ENCODE data around the gene EVI5L.

EVI5L gene

DNA sequence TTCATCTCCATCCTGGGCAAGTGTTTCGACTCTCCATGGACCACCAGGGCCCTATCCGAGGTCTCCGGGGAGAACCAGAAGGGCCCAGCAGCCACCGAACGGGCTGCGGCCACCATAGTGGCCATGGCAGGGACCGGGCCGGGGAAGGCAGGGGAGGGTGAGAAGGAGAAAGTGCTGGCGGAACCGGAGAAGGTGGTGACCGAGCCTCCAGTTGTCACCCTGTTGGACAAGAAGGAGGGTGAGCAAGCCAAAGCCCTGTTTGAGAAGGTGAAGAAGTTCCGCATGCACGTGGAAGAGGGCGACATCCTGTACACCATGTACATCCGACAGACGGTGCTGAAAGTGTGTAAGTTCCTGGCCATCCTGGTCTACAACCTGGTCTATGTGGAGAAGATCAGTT lies 68.9 kb downstream of the EVI5L start:
- DNase-seq (ENCODE audit: low spot score): no peak

DNA sequence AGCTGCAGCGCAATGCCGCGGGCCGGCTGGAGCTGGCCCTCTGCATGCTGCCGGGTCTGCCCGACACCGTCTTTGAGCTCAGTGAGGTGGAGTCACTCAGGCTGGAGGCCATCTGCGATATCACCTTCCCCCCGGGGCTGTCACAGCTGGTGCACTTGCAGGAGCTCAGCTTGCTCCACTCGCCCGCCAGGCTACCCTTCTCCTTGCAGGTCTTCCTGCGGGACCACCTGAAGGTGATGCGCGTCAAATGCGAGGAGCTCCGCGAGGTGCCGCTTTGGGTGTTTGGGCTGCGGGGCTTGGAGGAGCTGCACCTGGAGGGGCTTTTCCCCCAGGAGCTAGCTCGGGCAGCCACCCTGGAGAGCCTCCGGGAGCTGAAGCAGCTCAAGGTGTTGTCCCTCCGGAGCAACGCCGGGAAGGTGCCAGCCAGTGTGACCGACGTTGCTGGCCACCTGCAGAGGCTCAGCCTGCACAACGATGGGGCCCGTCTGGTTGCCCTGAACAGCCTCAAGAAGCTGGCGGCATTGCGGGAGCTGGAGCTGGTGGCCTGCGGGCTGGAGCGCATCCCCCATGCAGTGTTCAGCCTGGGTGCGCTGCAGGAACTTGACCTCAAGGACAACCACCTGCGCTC lies 69.8 kb downstream of the EVI5L start:
- DNase-seq (ENCODE audit: low spot score): no peak

DNA sequence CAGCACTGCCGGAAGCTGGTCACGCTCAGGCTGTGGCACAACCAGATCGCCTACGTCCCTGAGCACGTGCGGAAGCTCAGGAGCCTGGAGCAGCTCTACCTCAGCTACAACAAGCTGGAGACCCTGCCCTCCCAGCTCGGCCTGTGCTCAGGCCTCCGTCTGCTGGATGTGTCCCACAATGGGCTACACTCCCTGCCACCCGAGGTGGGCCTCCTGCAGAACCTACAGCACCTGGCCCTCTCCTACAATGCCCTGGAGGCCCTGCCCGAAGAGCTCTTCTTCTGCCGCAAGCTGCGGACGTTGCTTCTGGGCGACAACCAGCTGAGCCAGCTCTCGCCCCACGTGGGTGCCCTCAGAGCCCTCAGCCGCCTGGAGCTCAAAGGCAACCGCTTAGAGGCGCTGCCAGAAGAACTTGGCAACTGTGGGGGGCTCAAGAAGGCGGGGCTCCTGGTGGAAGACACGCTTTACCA lies 70.4 kb downstream of the EVI5L start:
- no peak for DNase-seq (ENCODE audit: low spot score)

- DNase-seq (ENCODE audit: low spot score): no peak
Observed at GRCh38 chr19:7900931-7901330, 70.9 kb downstream of the EVI5L start.

- no peak for DNase-seq (ENCODE audit: low spot score)
Observed at GRCh38 chr19:7901337-7901736, 71.3 kb downstream of the EVI5L start.

- no peak for DNase-seq (ENCODE audit: low spot score)
Observed at GRCh38 chr19:7902796-7903243, 72.8 kb downstream of the EVI5L start.

DNA sequence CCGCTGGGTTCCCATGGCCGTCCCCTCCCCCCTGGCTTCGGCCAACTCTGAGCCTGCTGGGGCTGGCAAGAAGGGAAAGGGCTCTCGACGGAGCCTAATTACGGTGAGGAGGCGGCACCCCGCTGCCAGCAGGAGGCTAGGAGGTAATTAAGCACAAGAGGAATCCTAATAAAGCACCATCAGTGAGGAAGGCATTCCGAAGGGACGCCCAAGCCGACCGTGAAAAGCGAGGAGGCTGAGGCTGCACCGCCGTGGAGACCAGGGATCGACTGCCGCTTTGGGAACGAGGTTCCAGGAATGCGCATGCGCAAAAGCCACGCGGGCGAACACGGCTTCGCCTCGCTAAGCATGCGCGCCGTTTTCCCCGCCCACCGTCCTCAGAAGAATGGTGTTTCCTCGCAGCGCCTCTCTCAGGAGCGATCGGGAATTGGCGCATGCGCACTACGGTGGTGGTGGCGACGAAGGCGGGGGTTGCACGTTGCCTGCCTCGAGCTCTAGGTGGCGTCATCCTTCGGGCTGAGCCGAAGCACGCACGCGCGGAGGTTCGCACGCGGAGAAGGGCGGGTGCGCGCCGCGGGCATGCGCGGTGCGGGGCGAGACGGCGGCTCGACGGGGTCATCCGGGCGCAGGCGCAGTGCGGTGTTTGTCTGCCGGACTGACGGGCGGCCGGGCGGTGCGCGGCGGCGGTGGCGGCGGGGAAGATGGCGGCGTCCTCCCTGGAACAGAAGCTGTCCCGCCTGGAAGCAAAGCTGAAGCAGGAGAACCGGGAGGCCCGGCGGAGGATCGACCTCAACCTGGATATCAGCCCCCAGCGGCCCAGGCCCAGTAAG lies 73.4 kb downstream of the EVI5L start, which contains the start of gene MAP2K7:
MAP2K7 (plus strand) TSS at position 634 of the 830 bp plus-strand sequence; CDS start at position 702, 68 bp downstream.
- DNase-seq (ENCODE audit: low spot score): peak; percentile 99

- peak; percentile 55 for DNase-seq (ENCODE audit: low spot score)
Observed at GRCh38 chr19:7904074-7905020, 74.3 kb downstream of the EVI5L start.

DNA sequence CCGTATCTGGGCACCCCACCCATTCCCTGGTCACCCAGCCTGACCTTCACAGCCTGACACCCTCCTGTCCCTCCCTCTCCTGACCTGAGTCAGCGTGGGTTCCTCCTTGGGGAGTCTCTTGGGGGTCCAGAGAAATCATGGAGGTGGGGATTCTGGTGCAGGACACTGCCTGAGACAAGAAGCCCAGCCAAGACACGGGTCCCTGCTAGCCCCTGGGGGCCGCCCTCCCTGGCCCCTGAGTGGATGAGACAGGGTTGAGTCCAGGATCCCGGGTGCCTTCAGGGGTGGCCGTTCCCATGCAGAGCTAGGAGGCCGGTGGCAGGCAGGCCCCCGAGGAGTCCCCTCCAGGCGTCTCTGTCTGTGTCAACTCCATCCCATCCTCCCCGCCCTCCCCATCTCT lies 75.2 kb downstream of the EVI5L start:
- DNase-seq (ENCODE audit: low spot score): no peak

GRCh38 chr19:7905859-7906258 lies 75.8 kb downstream of the EVI5L start:
- DNase-seq (ENCODE audit: low spot score): no peak

DNA sequence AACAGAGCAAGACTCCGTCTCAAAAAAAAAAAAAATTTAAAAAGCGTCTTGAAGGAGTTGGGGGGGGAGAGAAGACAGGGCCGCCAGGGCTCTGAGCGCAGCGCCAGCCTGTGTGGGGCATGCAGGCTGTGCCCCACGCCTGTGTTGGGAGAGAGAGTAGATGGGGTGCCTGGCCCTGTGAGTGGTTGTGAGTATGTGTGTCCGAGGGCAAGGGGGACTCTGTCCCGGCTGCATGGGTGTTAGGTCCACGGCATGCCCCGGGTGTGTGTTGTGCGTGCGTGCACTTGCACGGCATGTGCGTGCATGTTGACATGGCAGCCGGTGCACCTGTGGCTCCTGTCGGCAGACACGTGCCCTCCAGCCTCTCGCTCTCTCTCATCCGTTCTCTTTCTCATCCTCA lies 77.1 kb downstream of the EVI5L start:
- DNase-seq (ENCODE audit: low spot score): no peak

DNA sequence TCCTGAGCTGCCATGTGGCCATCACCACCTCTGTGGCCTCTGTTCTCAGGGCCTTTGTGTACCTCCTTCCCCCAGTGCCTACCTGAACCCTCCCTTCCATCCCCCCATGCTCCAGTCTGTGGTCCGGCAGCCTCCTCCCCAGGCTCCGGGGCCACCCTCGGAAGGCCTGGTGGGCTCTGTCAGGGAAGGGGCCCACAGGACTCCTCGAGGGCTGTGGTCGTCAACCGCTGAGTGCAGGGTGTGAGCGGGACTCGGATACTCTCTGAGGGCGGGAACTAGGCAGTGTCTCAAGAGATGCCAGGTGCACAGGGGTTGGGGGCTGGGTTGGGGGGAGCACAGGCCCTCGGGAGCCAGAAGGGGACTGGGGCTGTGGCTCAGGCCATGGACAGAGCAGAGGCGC lies 77.5 kb downstream of the EVI5L start:
- DNase-seq (ENCODE audit: low spot score): no peak

DNA sequence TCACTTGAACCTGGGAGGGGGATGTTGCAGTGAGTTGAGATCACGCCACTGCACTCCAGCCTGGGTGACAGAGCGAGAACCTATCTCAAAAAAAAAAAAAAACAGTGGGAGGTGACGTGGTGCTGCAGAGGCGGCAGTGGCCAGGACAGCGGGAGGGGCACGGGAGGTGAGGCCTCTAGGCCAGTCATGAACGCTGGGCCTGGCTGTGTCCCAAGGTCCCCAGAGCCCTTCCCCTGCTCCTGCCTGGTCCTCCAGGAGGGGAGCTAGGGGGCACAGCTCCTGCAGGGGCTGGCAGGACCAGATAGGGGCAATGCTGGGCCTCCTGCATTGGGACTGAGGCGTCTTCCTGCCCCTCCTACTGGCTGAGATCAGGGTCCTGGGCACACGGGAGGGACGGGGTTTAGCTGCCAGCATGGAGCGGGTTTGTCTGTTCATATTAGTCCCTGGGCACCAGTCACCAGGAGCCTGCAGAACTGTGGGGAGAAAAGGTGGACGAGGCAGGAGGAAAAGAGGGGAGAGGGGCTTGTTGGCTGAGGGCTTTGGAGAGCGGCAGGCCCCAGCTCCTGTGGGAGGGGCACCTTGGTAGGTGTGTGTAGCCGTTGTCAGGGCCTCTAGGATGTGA lies 78.2 kb downstream of the EVI5L start:
- no peak for DNase-seq (ENCODE audit: low spot score)

DNA sequence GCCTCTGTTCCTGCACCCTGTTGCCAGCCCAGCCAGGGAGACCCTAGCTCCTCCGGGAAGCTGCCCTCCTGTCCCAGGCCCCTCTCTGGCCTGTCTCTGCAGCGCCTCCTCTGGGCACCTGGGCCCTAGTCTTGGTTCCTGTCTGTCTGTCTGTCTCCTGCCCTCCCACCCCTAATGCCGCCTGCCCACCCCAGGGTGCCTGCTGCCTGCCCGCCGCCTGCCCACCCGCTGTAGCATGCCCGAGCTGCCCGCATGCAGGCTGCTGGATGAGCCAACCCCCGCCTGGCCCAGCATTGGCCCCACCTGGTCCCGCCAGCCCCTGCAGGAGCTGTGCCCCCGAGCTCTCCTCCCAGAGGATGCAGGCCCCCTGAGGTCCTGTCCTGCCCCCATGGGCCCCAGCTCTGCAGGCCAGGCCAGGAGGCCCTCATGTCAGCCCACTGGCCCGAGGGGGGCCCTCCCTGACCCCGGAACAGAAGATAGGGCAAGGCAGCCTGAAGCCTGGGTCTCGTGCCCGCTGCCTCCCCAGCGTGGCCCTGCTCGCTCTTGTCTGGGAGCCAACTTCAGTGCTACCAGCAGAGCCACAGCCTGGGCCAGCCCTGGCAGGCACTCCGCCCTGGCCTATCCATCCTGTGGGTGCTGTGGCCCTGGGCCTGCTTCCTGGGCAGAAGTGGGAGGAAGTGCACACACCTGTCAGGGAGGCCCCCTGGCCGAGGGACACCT lies 78.9 kb downstream of the EVI5L start:
- DNase-seq (ENCODE audit: low spot score): no peak

GRCh38 chr19:7909471-7910067 lies 79.6 kb downstream of the EVI5L start:
- DNase-seq (ENCODE audit: low spot score): no peak

DNA sequence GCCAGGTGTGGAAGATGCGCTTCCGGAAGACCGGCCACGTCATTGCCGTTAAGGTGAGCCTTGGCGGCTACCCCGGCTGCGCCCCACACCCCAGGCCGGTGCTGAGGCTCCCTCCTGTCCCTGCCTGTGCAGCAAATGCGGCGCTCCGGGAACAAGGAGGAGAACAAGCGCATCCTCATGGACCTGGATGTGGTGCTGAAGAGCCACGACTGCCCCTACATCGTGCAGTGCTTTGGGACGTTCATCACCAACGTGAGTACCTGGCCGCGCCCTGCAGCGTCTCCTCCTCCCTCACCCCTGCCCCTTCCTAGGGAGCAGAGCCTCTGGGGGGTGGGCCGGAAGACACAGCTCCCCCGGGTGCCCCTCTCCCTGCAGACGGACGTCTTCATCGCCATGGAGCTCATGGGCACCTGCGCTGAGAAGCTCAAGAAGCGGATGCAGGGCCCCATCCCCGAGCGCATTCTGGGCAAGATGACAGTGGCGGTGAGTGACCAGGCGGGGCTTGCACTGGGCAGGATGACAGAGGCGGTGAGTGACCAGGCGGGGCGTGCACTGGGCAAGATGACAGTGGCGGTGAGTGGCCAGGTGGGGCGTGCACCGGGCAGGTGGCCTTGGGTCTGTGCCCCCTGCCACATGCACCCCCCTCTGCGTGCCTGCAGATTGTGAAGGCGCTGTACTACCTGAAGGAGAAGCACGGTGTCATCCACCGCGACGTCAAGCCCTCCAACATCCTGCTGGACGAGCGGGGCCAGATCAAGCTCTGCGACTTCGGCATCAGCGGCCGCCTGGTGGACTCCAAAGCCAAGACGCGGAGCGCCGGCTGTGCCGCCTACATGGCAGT lies 80.5 kb downstream of the EVI5L start:
- DNase-seq (ENCODE audit: low spot score): no peak

- no peak for DNase-seq (ENCODE audit: low spot score)
Observed at GRCh38 chr19:7911508-7912143, 81.6 kb downstream of the EVI5L start.

GRCh38 chr19:7912144-7912696 lies 82.2 kb downstream of the EVI5L start:
- no peak for DNase-seq (ENCODE audit: low spot score)

Data from NAMALWA (cell line).